Kidney (tissue), 14 donors: ENCODE data around the gene GABBR2. TPM values are rescaled to one million over a fixed set of nuclear protein-coding genes. Genes with fewer than 3 reads are reported as not detected.

ENCODE experiments used
- DNase-seq, 5 donors: peaks; one replicate each; pipeline ENCODE4 v3.0.0-alpha.2; 2013 to 2020
- FAIRE-seq: peaks from 2 replicates; lab custom pipeline; 2012; peaks lifted over from hg19 to GRCh38; lab: Jason Lieb, UNC
- H3K27ac ChIP-seq, 2 donors: one replicate each; pipeline ENCODE4 v1.7.0; 2013; ENCODE audit warnings: low read depth in 2 of 2, low read length in 2 of 2, inconsistent platforms in 1 of 2
- H3K27me3 ChIP-seq: one replicate; pipeline ENCODE4 v1.7.1; 2013; ENCODE audit warnings: low read length, inconsistent platforms; ENCODE audit not compliant: control insufficient read depth, insufficient read depth
- H3K36me3 ChIP-seq, 3 donors: one replicate each; pipeline versions ENCODE4 v1.7.0 to v1.7.1; 2013; ENCODE audit warnings: low read length in 3 of 3, control low read depth in 1 of 3, inconsistent platforms in 1 of 3; ENCODE audit not compliant: insufficient read depth in 3 of 3, control insufficient read depth in 2 of 3
- H3K4me1 ChIP-seq, 3 donors: one replicate each; pipeline versions ENCODE4 v1.7.0 to v1.7.1; 2013; ENCODE audit warnings: low read length in 3 of 3, inconsistent platforms in 1 of 3, low read depth in 1 of 3; ENCODE audit not compliant: control insufficient read depth in 2 of 3, insufficient read depth in 2 of 3
- H3K4me3 ChIP-seq, 3 donors: one replicate each; pipeline versions ENCODE4 v1.7.0 to v1.8.1; 2013; ENCODE audit warnings: low read length in 3 of 3, control low read depth in 1 of 3, inconsistent platforms in 1 of 3
- H3K9ac ChIP-seq, 3 donors: one replicate each; pipeline versions ENCODE4 v1.7.0 to v1.7.1; 2013; ENCODE audit warnings: low read length in 3 of 3, control low read depth in 1 of 3, inconsistent platforms in 1 of 3
- H3K9me3 ChIP-seq, 3 donors: one replicate each; pipeline versions ENCODE4 v1.7.0 to v1.7.1; 2013; ENCODE audit warnings: low read length in 3 of 3, control low read depth in 1 of 3, inconsistent platforms in 1 of 3; ENCODE audit not compliant: control insufficient read depth in 2 of 3, insufficient read depth in 1 of 3
- CTCF ChIP-seq: IDR thresholded peaks from 3 replicates; pipeline ENCODE4 v1.5.1; 2012; ENCODE audit warnings: mild to moderate bottlenecking, moderate library complexity, borderline replicate concordance; ENCODE audit not compliant: insufficient read depth; ENCODE audit errors: extremely low read depth
- intact Hi-C: fragments of 100-400 bp; cut with DNase I; formaldehyde crosslinking; loops from one replicate; pipeline ENCODE4 v1.11.1; 2022
- polyA plus RNA-seq: library from polyadenylated mRNA; stranded (reverse); fragments of 350-450 nt; fragmentation: Illumina TruSeq; extraction: RNeasy Lipid Tissue Mini Kit (QIAGEN cat#74804); gene quantifications from one replicate; pipeline ENCODE4 v1.2.3, GENCODE V29; 2014; ENCODE audit warnings: low read depth, low replicate concordance; ENCODE audit not compliant: insufficient read depth
- total RNA-seq: library from RNA; stranded (reverse); fragmentation: NEBNext Ultra II Directional; extraction: Animal tissue kit (Norgen Biotek cat#: 25700); gene quantifications from one replicate; pipeline ENCODE4 v1.2.1, GENCODE V29; 2021
- donor health status: control.
- donor health status: control.
- donor health status: control.
- donor health status: control.
- donor health status: control.
- donor health status: DM: yes; HTN: yes; CAD: no.
- donor health status: Normal renal cell carcinoma (clear cell type).

Gene GABBR2
- total and polyA plus RNA-seq, 2 donors from 2014 or later: 0.06 TPM; not detected in 1

- DNase-seq: no peak
- no peak for TF ChIP-seq CTCF
- Histone ChIP-seq H3K9ac (no peak overlapping the region), H3K9me3 (no peaks in the 10 kb centered on the region), H3K27ac (no peak overlapping the region), H3K36me3 (peaks cover 0 to 12% (median 0%) of the 10 kb centered on the region in 3 donors), H3K4me1 (no peaks in the 10 kb centered on the region), H3K4me3 (no peak overlapping the region), H3K27me3 (no peaks in the 10 kb centered on the region)
- FAIRE-seq: no peak
- intact Hi-C loops: no loop called here
Measured at GRCh38 chr9:98732801-98733200, 24.1 kb upstream of the GABBR2 start.

GRCh38 chr9:98732091-98732490, 23.4 kb upstream of the GABBR2 start:
- FAIRE-seq (no peak), DNase-seq (no peak)
- no peak overlapping the region for H3K9ac ChIP-seq
- intact Hi-C loops: no loop called here
- no peaks in the 10 kb centered on the region for H3K27me3 ChIP-seq
- H3K9me3 ChIP-seq: no peaks in the 10 kb centered on the region
- no peak for TF ChIP-seq CTCF
- no peak overlapping the region for H3K27ac ChIP-seq
- H3K4me1 ChIP-seq: no peaks in the 10 kb centered on the region
- H3K36me3 ChIP-seq: peaks cover 0 to 12% (median 0%) of the 10 kb centered on the region in 3 donors
- H3K4me3 ChIP-seq: no peak overlapping the region

GRCh38 chr9:98730871-98731270, 22.1 kb upstream of the GABBR2 start:
- DNase-seq: no peak
- Histone ChIP-seq H3K27me3 (no peaks in the 10 kb centered on the region), H3K27ac (no peak overlapping the region), H3K9me3 (no peaks in the 10 kb centered on the region), H3K36me3 (peaks cover 0 to 11% (median 0%) of the 10 kb centered on the region in 3 donors), H3K4me1 (no peaks in the 10 kb centered on the region), H3K9ac (no peak overlapping the region), H3K4me3 (no peak overlapping the region)
- FAIRE-seq: no peak
- TF ChIP-seq CTCF: no peak
- intact Hi-C loops: no loop called here

GRCh38 chr9:98728500-98728899, 19.8 kb upstream of the GABBR2 start:
- Histone ChIP-seq H3K9ac (no peak overlapping the region), H3K9me3 (peaks cover 0 to 3% (median 0%) of the 10 kb centered on the region in 3 donors), H3K27me3 (no peaks in the 10 kb centered on the region), H3K4me3 (no peak overlapping the region), H3K27ac (no peak overlapping the region), H3K4me1 (no peaks in the 10 kb centered on the region), H3K36me3 (peaks cover 0 to 5% (median 0%) of the 10 kb centered on the region in 3 donors)
- no peak for TF ChIP-seq CTCF
- DNase-seq (no peak), FAIRE-seq (no peak)
- intact Hi-C loops: no loop called here
